Skeletal muscle satellite cell (primary cell): Measurements from ENCODE around the gene ZNF343. TPM values are rescaled to one million over a fixed set of nuclear protein-coding genes. Genes with fewer than 3 reads are reported as not detected.

Experiments used
- H3K27me3 ChIP-seq: 2 replicates; pipeline ENCODE4 v1.7.0; 2013; ENCODE audit warnings: low read length; ENCODE audit not compliant: control insufficient read depth, insufficient read depth
- H3K36me3 ChIP-seq: 2 replicates; pipeline ENCODE4 v1.7.0; 2013; ENCODE audit warnings: mild to moderate bottlenecking, control low read depth, low read length; ENCODE audit not compliant: insufficient read depth
- H3K4me1 ChIP-seq: 2 replicates; pipeline ENCODE4 v1.7.0; 2013; ENCODE audit warnings: low read length; ENCODE audit not compliant: control insufficient read depth, insufficient read depth
- H3K4me2 ChIP-seq: 2 replicates; pipeline ENCODE4 v1.7.0; 2013; ENCODE audit warnings: mild to moderate bottlenecking, low read length
- H3K4me3 ChIP-seq: 2 replicates; pipeline ENCODE4 v1.7.0; 2013; ENCODE audit warnings: low read length
- H3K9ac ChIP-seq: 2 replicates; pipeline ENCODE4 v1.7.0; 2013; ENCODE audit warnings: mild to moderate bottlenecking, low read depth, low read length, moderate library complexity
- H3K9me3 ChIP-seq: replicated peaks from 2 replicates; pipeline ENCODE4 v1.7.0; 2013; ENCODE audit warnings: mild to moderate bottlenecking, control low read depth, low read length
- total RNA-seq: library from RNA; depleted of rRNA; stranded (reverse); fragments of >200 nt; gene quantifications from 2 replicates; pipeline ENCODE4 v1.2.3, GENCODE V29; 2012; rRNA removed

Gene ZNF343
- total RNA-seq: 11.8 and 15.2 TPM in 2 replicates

DNA sequence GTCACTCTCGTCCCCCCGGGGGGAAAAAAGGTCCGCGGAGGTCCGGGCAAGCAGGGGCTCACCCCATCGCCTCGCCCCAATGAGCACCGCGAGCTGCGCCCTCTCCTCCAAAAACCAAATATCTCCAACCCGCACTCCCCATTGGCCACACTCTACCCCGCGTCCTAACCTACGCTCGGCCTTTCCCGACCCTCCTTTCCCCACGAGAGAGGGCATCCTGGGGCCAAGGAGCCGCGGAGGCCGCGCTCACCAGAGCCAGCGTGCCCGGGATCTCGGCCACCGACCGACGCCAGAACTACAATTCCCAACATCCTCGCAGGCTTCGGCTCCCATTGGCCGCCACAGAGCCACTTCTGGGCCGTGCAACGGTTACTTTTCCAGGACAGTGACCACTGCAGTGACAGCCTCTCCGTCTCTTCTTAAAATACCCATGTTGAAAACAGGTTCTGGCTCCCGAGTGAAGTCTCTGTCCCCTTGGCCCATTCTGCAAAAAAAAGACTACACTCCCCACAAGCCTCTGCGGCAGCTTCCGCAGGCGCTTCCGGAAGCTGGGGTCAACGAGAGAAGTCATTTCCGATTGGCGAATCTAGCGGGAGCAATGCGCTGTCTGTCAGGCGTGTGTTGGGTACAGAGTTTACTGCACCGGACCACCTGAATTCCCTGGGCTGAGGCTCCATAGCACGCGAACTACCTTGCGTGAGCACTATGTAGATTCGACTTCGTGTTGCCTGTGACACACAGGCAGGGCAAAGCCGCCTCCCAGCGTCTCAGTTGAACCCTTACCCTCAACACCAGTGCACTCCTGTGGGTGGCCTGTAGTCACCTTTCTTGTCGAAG lies at the start of gene ZNF343:
TSS of gene ZNF343 (minus strand) at position 285 of the 837 bp plus-strand sequence. CDS start 15,020 bp downstream, outside the sequence.
- Histone ChIP-seq H3K4me3 (peak within 1 kb of the TSS; percentile 87), H3K27me3 (no peaks in the 10 kb centered on the region), H3K36me3 (no peaks in the 10 kb centered on the region), H3K4me1 (peaks cover 10% of the 10 kb centered on the region), H3K9me3 (no peaks in the 10 kb centered on the region), H3K4me2 (peak within 1 kb of the TSS; percentile 96), H3K9ac (peak within 1 kb of the TSS; percentile 93)

- H3K36me3 ChIP-seq: no peaks in the 10 kb centered on the region
- no peaks in the 10 kb centered on the region for H3K9me3 ChIP-seq
- no peak overlapping the region for H3K4me2 ChIP-seq
- H3K4me3 ChIP-seq: no peak overlapping the region
- H3K4me1 ChIP-seq: no peaks in the 10 kb centered on the region
- H3K27me3 ChIP-seq: peaks cover 55% of the 10 kb centered on the region
- H3K9ac ChIP-seq: no peak overlapping the region
Observed at GRCh38 chr20:2557873-2558580, 49.3 kb upstream of the ZNF343 start.

DNA sequence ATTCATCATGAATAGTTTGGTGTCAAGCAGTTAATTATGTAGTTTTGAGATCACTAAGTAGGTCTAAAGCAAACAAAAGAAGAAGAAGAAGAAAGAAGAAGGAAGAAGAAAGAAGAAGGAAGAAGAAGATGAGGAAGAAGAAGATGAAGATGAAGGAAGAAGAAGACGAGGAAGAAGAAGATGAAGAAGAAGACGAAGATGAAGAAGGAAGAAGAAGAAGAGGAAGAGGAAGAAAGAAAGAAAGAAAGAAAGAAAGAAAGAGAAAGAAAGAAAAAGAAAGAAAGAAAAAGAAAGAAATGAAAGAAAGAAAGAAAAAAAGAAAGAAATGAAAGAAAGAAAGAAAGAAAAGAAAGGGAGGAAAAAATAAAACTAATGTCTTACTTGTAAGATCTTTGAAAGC lies 36.9 kb upstream of the ZNF343 start:
- no peaks in the 10 kb centered on the region for H3K36me3 ChIP-seq
- H3K4me3 ChIP-seq: no peak overlapping the region
- no peak overlapping the region for H3K4me2 ChIP-seq
- H3K9ac ChIP-seq: no peak overlapping the region
- no peaks in the 10 kb centered on the region for H3K9me3 ChIP-seq
- H3K4me1 ChIP-seq: no peaks in the 10 kb centered on the region
- H3K27me3 ChIP-seq: peaks cover 59% of the 10 kb centered on the region

DNA sequence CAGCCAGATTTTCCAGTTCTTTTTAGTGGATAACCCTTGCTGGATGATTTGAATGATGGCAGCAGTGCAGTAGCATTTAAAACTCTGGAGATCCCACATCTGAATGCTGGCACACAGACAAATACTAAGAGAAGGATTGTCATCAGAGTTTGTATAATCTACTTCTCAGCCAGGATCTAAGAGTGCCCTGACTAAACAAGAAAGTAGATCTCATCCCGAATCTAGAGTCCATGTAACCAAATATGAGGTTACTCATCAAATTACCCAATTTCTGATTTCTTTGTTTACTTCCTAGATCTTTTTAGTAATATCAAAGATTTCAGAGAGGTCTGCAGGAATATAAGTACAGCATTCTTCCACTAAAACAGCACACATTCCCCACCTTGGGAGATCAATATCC lies 35.5 kb upstream of the ZNF343 start:
- H3K9ac ChIP-seq: no peak overlapping the region
- peaks cover 55% of the 10 kb centered on the region for H3K27me3 ChIP-seq
- no peaks in the 10 kb centered on the region for H3K9me3 ChIP-seq
- H3K36me3 ChIP-seq: no peaks in the 10 kb centered on the region
- H3K4me2 ChIP-seq: no peak overlapping the region
- H3K4me3 ChIP-seq: no peak overlapping the region
- no peaks in the 10 kb centered on the region for H3K4me1 ChIP-seq

DNA sequence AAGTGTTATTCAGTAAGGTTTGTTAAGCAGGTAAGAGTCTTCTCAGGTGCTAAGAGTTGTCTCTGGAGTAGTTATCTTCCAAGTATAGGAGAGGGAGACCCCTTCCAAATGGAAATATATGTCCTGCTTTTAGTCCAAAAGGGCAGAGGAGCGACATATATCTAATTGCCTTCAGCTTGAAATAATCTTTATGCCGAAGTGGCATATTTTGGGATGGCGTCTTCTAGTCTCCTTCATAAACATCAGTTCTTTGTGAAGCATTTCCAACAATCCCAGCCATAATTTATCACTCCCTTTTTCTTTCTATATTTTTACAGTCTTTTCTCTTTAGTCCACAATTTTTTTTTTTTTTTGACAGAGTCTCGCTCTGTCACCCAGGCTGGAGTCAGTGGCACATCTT lies 33.6 kb upstream of the ZNF343 start:
- no peaks in the 10 kb centered on the region for H3K36me3 ChIP-seq
- no peak overlapping the region for H3K4me2 ChIP-seq
- H3K4me1 ChIP-seq: no peaks in the 10 kb centered on the region
- peaks cover 61% of the 10 kb centered on the region for H3K27me3 ChIP-seq
- H3K9me3 ChIP-seq: no peaks in the 10 kb centered on the region
- no peak overlapping the region for H3K9ac ChIP-seq
- no peak overlapping the region for H3K4me3 ChIP-seq

GRCh38 chr20:2541940-2542339 lies 33.2 kb upstream of the ZNF343 start:
- H3K9me3 ChIP-seq: no peaks in the 10 kb centered on the region
- no peak overlapping the region for H3K4me3 ChIP-seq
- no peaks in the 10 kb centered on the region for H3K36me3 ChIP-seq
- no peak overlapping the region for H3K4me2 ChIP-seq
- H3K9ac ChIP-seq: no peak overlapping the region
- peaks cover 61% of the 10 kb centered on the region for H3K27me3 ChIP-seq
- H3K4me1 ChIP-seq: no peaks in the 10 kb centered on the region

- Histone ChIP-seq H3K4me2 (no peak overlapping the region), H3K4me1 (no peaks in the 10 kb centered on the region), H3K4me3 (no peak overlapping the region), H3K9me3 (no peaks in the 10 kb centered on the region), H3K36me3 (no peaks in the 10 kb centered on the region), H3K9ac (no peak overlapping the region), H3K27me3 (peaks cover 71% of the 10 kb centered on the region)
Observed at GRCh38 chr20:2538931-2539720, 30.4 kb upstream of the ZNF343 start.

- H3K27me3 ChIP-seq: peaks cover 75% of the 10 kb centered on the region
- no peak overlapping the region for H3K9ac ChIP-seq
- H3K9me3 ChIP-seq: no peaks in the 10 kb centered on the region
- H3K4me3 ChIP-seq: no peak overlapping the region
- H3K4me1 ChIP-seq: no peaks in the 10 kb centered on the region
- no peaks in the 10 kb centered on the region for H3K36me3 ChIP-seq
- H3K4me2 ChIP-seq: no peak overlapping the region
Observed at GRCh38 chr20:2538356-2538755, 29.6 kb upstream of the ZNF343 start.

DNA sequence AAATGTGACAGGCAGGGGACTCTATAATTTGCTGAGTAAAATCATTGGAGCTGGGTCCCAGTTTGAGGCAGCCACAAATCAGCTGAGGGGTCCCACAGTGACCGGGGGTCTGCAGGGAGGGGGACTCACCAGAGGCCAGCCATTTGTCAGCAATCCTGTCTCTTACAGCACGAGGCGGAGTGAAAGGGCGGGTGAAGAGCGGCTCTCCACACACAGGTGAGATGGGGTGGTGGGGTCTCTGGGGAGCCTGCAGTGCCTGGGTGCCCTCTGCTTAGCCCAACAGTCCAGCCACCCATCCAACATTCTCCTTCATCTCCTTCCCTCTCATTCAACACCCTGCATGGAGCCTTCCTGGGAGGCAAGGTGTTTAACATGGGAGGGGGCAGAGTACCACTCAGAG lies 28.4 kb upstream of the ZNF343 start:
- no peak overlapping the region for H3K4me3 ChIP-seq
- no peaks in the 10 kb centered on the region for H3K36me3 ChIP-seq
- H3K9ac ChIP-seq: no peak overlapping the region
- no peaks in the 10 kb centered on the region for H3K9me3 ChIP-seq
- H3K27me3 ChIP-seq: peaks cover 82% of the 10 kb centered on the region
- H3K4me2 ChIP-seq: no peak overlapping the region
- no peaks in the 10 kb centered on the region for H3K4me1 ChIP-seq

- no peak within 1 kb of the TSS for H3K4me3 ChIP-seq
- H3K36me3 ChIP-seq: no peaks in the 10 kb centered on the region
- peaks cover 80% of the 10 kb centered on the region for H3K27me3 ChIP-seq
- no peaks in the 10 kb centered on the region for H3K4me1 ChIP-seq
- H3K4me2 ChIP-seq: no peak within 1 kb of the TSS
- H3K9me3 ChIP-seq: no peaks in the 10 kb centered on the region
- H3K9ac ChIP-seq: no peak within 1 kb of the TSS
Observed at GRCh38 chr20:2536560-2536986, 27.9 kb upstream of the ZNF343 start, which contains the start of gene TMC2. TSS of gene TMC2 (plus strand) at chr20:2536573. CDS start at chr20:2536622, 49 bp downstream.
